ENCODE data around the gene POPDC3.

DNA sequence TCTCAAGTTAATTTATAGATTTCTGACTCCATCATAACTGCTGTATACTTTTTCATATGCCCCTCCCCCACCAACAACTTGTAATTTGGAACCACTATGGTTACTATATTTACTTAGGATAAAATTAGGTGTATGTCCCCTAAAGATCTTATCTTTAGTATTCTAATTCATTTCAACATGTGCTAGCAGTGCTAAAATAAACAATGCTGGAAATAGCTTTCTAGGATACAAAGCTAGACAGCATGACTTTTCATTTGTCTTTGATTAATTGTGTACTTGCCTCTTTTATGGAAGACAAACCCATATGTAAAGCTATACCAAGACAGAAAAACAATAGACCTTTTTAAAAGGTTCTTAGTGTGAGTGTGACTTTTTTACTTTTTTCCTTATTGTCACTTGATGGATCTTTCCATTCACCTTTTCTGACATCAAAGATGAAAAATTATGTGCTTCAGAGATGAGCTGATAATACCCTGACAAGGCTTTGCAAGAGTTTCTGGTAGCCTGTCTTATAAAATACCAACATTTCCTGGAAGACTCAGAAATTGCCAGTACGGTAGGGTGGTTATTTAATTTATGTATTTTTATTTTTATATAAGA is 31.2 kb upstream of the POPDC3 start:
- no peak for TF ChIP-seq POLR2A (IDR thresholded peaks at IDR 0.05; ENCODE audit: low read length)
- no peak for TF ChIP-seq GATA1 (IDR thresholded peaks at IDR 0.05; ENCODE audit: low read depth, low read length)

Measured in erythroblast (primary cell).